SK-N-MC (cell line): ENCODE results near the gene SYNPO2L.

Source experiments
- EZH2 ChIP-seq: fragments of 200-600 bp; sonication (generic); IDR thresholded peaks from one replicate; pipeline ENCODE4 v1.6.1; 2017; ENCODE audit warnings: antibody characterized with exemption
- POLR2AphosphoS5 ChIP-seq: IDR thresholded peaks from 2 replicates; pipeline ENCODE4 v1.6.1; 2012; ENCODE audit warnings: mild to moderate bottlenecking, low read depth, low read length, borderline replicate concordance

GRCh38 chr10:73655990-73656298 is at the start of gene SYNPO2L:
- TF ChIP-seq EZH2 (no peak), POLR2AphosphoS5 (no peak)
